Stomach smooth muscle (tissue), 2 donors: Measurements from ENCODE around the gene MRRF.

Experiments
- H3K27ac ChIP-seq: one replicate; pipeline ENCODE4 v1.7.0; 2013; ENCODE audit warnings: mild to moderate bottlenecking, low read length, inconsistent platforms
- H3K27me3 ChIP-seq, 2 donors: one replicate each; pipeline ENCODE4 v1.7.0; 2013; ENCODE audit warnings: low read length in 2 of 2; ENCODE audit not compliant: insufficient read depth in 2 of 2, control insufficient read depth in 1 of 2
- H3K36me3 ChIP-seq, 2 donors: one replicate each; pipeline ENCODE4 v1.7.0; 2013; ENCODE audit warnings: low read length in 2 of 2; ENCODE audit not compliant: control insufficient read depth in 2 of 2, insufficient read depth in 2 of 2
- H3K4me1 ChIP-seq: one replicate; pipeline ENCODE4 v1.7.0; 2013; ENCODE audit warnings: low read length; ENCODE audit not compliant: control insufficient read depth, insufficient read depth
- H3K4me3 ChIP-seq, 2 donors: one replicate each; pipeline ENCODE4 v1.7.0; 2013; ENCODE audit warnings: low read length in 2 of 2
- H3K9ac ChIP-seq, 2 donors: one replicate each; pipeline ENCODE4 v1.7.0; 2013; ENCODE audit warnings: low read length in 2 of 2, mild to moderate bottlenecking in 1 of 2
- H3K9me3 ChIP-seq, 2 donors: one replicate each; pipeline ENCODE4 v1.7.0; 2013; ENCODE audit warnings: low read length in 2 of 2; ENCODE audit not compliant: control insufficient read depth in 2 of 2
- donor health status: healthy.
- donor health status: Pancreatic carcinoma.

Gene MRRF

DNA sequence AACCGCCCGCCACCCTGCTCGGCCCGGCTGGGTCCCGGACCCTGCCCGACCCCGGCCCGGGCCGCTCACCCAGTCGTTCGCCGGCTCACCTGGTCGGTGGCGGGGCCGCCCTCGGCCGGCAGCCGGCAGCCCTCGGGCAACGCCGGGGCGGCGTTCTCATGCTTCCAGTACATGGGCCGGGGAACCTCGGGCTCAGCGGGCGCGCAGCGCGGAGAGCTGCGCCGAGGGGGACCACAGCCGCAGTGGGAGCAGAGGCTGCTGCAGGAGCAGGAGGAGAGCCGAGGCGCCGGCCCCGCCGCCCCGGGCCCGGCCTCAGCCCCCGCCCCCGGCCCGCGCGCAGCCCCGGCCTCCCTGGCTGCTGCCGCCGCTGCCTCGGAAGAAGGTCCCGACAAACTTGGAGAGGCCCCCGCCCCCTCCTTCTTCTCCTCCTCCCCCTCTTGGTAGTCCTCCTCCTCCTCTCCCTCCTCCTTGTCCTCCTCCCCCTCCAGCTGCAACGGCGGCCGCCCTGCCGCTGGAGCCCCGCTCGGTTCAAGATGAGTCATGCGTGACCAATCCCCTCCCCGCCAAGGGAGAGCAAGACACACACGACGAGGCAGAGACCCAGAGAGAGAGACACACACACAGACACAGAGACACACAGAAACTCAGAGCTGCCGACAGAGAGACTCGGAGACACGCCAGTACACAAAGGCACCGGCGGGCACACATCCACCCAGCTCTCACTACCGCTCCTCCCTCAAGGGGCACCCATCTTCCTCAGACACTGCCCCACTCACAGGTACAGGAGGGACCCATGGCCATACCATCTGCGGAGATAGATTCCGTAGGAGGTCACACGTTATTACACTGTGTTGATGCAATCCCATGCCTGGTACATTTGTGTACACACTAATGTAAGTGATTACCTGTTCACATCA, 35.9 kb upstream of the MRRF start, which contains the start of gene LHX6:
TSS of gene LHX6 (minus strand) at position 390 of the 917 bp plus-strand sequence. CDS start at position 173, 217 bp downstream.
- Histone ChIP-seq H3K9ac (no peak within 1 kb of the TSS), H3K36me3 (no peaks in the 10 kb centered on the region), H3K4me3 (peak within 1 kb of the TSS; percentile 26 to 62), H3K4me1 (peaks cover 27% of the 10 kb centered on the region), H3K9me3 (no peaks in the 10 kb centered on the region), H3K27ac (no peak within 1 kb of the TSS), H3K27me3 (peaks cover 56 to 67% of the 10 kb centered on the region in 2 donors)

DNA sequence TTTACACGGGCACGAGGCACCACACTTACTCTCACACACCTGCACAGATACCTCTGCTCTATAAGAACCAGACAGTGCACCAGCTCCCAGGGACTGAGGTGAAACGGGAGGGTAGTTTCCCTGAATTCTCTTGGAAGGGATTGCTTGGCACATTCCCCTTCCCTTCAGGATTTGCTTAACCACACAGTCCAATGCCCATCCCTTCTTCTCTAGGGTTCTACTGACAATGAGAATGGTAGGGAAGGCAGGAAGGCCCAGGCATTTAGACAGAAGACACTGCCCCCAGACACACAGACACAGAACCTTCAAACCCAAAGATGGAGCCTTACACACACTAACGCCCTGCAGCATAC, 35.2 kb upstream of the MRRF start:
- Histone ChIP-seq H3K9me3 (no peaks in the 10 kb centered on the region), H3K4me1 (peaks cover 27% of the 10 kb centered on the region), H3K4me3 (no peak overlapping the region), H3K9ac (no peak overlapping the region), H3K27ac (no peak overlapping the region), H3K27me3 (peaks cover 53 to 65% of the 10 kb centered on the region in 2 donors), H3K36me3 (no peaks in the 10 kb centered on the region)

DNA sequence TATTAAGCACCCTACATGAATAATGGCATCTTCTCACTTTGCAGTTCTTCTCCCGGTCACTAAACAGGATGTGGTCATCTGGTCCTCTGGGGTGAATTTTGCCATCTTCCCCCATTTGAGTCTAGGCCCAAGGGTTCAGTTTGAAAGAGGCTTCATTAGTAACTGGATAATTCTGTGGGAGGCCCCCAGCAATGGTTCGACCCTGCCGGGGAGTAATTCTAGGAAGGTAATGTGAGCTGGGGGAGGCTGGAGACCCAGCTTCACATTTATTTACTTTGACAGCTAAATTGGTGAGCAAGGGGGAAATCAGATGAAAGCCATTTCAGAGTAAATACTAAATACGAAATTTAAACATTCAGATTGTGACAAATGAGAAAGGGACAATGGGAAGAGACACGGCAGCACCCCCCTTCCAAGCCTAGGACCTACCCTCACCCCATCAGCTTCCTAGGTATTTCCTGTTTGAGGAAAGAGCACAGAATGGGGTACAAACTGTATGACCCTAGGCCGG, 31.8 kb upstream of the MRRF start:
- Histone ChIP-seq H3K36me3 (no peaks in the 10 kb centered on the region), H3K4me1 (peaks cover 11% of the 10 kb centered on the region), H3K27ac (no peak overlapping the region), H3K27me3 (peaks cover 22 to 34% of the 10 kb centered on the region in 2 donors), H3K4me3 (no peak overlapping the region), H3K9me3 (no peaks in the 10 kb centered on the region), H3K9ac (no peak overlapping the region)

DNA sequence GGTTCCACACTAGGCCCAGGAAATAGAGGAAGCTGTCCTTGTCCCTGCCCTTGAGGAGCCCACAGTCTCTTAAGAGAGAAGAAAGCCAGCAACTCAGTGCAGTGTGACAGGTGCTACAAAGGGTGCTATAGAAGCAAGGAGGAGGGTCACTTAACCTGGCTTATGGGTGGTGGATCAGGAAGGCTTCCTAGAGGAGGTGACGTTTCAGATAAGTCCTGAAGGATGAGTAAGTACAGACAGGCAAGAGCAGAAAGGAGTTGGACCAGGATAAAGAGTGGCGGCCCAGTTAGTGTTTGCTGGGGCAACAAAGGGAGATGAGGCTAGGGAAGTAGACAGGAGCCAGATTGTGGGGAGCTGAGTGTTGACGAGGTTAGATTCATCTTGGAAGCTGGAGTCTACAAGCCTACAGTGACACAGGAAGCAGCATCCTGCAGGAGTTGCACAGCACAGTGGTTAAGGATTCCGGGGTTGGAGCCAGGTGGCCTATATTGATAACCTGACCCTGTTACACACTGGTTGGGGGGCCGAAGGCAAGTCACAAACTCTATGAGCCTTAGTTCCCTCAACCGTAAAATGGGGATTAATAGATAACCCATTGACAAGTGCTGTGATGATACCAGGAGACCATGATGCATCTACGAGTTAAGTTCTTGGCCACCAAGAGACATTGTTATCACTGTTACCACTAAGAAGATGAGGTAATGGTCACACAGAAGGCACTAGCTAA, 30.5 kb upstream of the MRRF start:
- Histone ChIP-seq H3K4me3 (no peak overlapping the region), H3K27me3 (peaks cover 11 to 29% of the 10 kb centered on the region in 2 donors), H3K9me3 (no peaks in the 10 kb centered on the region)

DNA sequence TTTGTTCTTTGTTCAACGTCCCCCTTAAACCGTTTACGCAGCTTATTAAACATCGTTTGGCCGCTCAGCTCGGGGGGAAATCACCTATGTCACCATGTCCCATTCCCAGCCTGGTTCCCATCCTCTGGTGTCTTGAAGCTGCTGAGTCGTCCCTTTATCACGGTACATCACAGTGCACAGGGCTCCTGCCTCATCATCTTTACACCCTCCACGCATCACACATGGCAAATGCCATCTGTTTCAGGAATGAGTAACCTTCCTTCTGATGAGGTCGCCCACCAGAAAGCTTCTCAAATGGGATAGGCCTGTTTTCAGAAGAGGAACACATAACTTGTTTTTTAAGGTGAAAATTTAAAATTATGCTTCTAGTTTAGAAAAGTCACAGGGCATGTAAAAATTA, 28.0 kb upstream of the MRRF start:
- Histone ChIP-seq H3K27me3 (peaks cover 0 to 4% of the 10 kb centered on the region in 2 donors), H3K4me1 (no peaks in the 10 kb centered on the region), H3K4me3 (no peak overlapping the region), H3K36me3 (peaks cover 10 to 13% of the 10 kb centered on the region in 2 donors), H3K9me3 (no peaks in the 10 kb centered on the region), H3K9ac (no peak overlapping the region), H3K27ac (no peak overlapping the region)

More for the DNA sequence above, 30.5 kb upstream of the MRRF start:
- Histone ChIP-seq H3K36me3 (no peaks in the 10 kb centered on the region), H3K4me1 (peaks cover under 1% of the 10 kb centered on the region), H3K27ac (no peak overlapping the region), H3K9ac (no peak overlapping the region)

DNA sequence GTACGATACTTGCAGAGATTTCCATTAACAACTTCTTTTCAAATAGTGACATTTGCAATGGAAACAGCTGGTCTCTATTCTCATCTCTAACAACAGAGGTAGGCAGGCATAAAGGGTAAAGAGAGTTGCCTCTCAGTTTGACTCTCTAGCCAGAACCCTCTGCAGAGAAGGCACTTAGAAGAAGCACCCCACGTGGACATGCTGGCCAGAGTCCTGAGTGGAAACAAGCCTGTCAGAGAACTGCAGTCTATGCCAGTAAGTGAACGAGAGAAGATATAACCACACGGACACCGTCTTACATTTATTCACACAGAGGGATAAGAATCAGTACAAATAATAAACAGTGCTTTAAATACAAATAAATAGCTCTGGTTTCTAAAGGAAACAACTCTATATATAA, 25.0 kb upstream of the MRRF start:
- H3K4me1 ChIP-seq: no peaks in the 10 kb centered on the region
- H3K36me3 ChIP-seq: peaks cover 25 to 37% of the 10 kb centered on the region in 2 donors
- no peak overlapping the region for H3K27ac ChIP-seq
- H3K27me3 ChIP-seq: no peaks in the 10 kb centered on the region
- no peak overlapping the region for H3K4me3 ChIP-seq
- no peak overlapping the region for H3K9ac ChIP-seq
- H3K9me3 ChIP-seq: no peaks in the 10 kb centered on the region

DNA sequence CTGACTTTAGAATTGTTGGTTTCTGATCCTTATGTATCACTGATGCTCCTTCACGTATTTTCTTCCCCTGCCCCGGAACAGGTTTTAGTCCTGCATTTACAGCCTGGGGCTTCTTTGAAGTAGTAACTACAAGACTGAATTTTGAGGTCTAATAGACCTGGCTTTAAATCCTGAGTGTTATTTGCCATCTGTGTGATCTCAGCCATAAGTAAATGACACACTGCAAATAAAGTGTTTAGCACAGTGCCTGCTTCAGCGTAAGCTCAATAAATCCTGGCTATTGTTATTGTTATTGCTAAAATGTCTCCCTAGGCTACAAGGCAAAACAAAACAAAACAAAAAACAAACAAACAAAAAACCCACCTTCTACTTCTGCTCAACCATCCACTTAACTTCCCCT, 20.3 kb upstream of the MRRF start:
- no peaks in the 10 kb centered on the region for H3K9me3 ChIP-seq
- peaks cover 42 to 60% of the 10 kb centered on the region in 2 donors for H3K36me3 ChIP-seq
- H3K4me1 ChIP-seq: no peaks in the 10 kb centered on the region
- no peak overlapping the region for H3K4me3 ChIP-seq
- H3K27me3 ChIP-seq: no peaks in the 10 kb centered on the region
- no peak overlapping the region for H3K27ac ChIP-seq
- H3K9ac ChIP-seq: no peak overlapping the region

DNA sequence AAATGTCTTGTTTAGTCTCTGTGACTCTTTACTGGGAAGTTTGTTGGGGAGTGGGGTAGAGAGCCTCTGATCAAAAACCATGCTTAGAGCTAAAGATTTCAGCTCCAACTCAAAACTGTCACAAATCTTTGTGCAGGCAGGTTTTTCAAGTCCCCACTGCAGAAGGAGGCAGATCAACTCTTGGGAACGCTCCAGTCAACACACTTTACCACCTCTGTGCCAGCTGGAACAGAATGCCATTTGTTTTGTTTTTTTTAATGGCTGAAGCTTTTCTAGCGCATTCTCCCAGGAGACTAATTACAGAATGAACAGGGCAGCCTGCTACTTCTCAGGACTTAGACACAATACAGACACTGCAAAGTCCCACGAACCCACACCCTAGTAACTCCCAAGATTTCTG, 18.0 kb upstream of the MRRF start:
- Histone ChIP-seq H3K9me3 (no peaks in the 10 kb centered on the region), H3K4me1 (no peaks in the 10 kb centered on the region), H3K9ac (no peak overlapping the region), H3K27me3 (no peaks in the 10 kb centered on the region), H3K36me3 (peaks cover 41 to 58% of the 10 kb centered on the region in 2 donors), H3K4me3 (no peak overlapping the region), H3K27ac (no peak overlapping the region)

DNA sequence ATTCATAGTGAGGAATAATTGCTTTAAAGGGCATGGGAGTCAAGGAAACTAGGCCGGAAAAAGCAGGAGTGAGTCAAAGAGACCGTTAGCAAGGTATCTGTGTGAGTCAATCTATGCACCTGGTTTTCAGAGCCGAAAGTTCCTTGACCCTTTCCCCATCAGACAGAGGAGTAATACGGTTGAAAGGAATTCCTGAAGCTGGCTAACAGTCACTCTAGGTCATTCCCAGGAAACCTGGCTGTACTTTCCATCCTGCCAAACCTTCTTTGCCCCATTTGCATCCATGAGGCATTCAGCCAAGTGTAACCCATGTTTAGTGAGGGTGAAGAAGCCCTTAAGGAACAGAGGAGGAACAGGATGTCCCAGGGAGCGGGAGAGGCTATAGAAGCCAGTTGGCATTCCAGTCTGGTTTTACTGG, 16.2 kb upstream of the MRRF start:
- Histone ChIP-seq H3K4me3 (no peak overlapping the region), H3K27me3 (no peaks in the 10 kb centered on the region), H3K9me3 (no peaks in the 10 kb centered on the region), H3K36me3 (peaks cover 38 to 50% of the 10 kb centered on the region in 2 donors), H3K9ac (no peak overlapping the region), H3K4me1 (no peaks in the 10 kb centered on the region), H3K27ac (no peak overlapping the region)

DNA sequence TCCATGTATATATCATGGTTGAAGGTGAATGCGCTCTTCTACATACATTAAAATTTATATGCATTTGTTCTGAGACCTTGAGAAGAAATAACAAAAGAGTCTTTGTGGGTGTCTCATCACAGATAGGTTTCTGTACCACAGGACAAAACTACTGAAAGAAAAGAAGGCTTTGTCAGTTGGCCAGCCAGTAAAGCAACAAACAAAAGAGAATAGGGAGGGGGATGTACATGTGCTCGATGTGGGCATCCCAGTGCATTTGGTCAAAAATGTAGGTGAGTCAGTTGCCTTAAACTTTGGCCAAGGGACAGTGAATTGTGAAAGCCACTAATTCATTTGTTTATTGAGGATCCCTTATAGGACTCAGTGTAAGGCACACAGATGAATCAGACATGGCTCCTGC, 13.3 kb upstream of the MRRF start:
- Histone ChIP-seq H3K4me3 (no peak overlapping the region), H3K9ac (no peak overlapping the region), H3K27me3 (no peaks in the 10 kb centered on the region), H3K36me3 (peaks cover 27 to 34% of the 10 kb centered on the region in 2 donors), H3K9me3 (no peaks in the 10 kb centered on the region), H3K4me1 (no peaks in the 10 kb centered on the region), H3K27ac (no peak overlapping the region)
